HepG2 (cell line): ENCODE data around the gene ST6GALNAC3. TPM values are rescaled to one million over a fixed set of nuclear protein-coding genes. Genes with fewer than 3 reads are reported as not detected.

Source experiments
- ATAC-seq: fragments of 200-7000 bp; cut with Tn5 transposase; 3 replicates; pipeline ENCODE4 v1.9.1; 2020; ENCODE audit warnings: mild to moderate bottlenecking, moderate library complexity
- BruUV-seq: library from RNA; stranded (reverse); fragments of 400-500 nt; replicated peaks from 2 replicates; lab custom pipeline; 2021; lab: Mats Ljungman, UMichigan
- CTCF ChIA-PET: fragments of 300-600 bp; formaldehyde crosslinking; extraction: SDS; loops from one replicate; lab custom pipeline; 2021; ENCODE audit warnings: low total read pairs, inconsistent platforms, low intra/inter-chr PET ratio; lab: Yijun Ruan, JAX
- POLR2A ChIA-PET: fragments of 350-600 bp; sonication (Branson Sonifier 250); formaldehyde crosslinking; loops from one replicate; lab custom pipeline; 2020; ENCODE audit warnings: antibody characterized with exemption, inconsistent platforms; lab: Yijun Ruan, JAX
- DNase-seq: peaks from one replicate; pipeline ENCODE4 v3.0.0-alpha.2; 2015; ENCODE audit warnings: low spot score
- FAIRE-seq: peaks from 3 replicates; lab custom pipeline; 2011; peaks lifted over from hg19 to GRCh38; lab: Jason Lieb, UNC
- H2AFZ ChIP-seq: one replicate; pipeline ENCODE4 v1.6.1; 2011; ENCODE audit warnings: low read length, inconsistent platforms
- H3K27ac ChIP-seq: fragments of 300-600 bp; 3 replicates; pipeline ENCODE4 v1.8.0; 2011; ENCODE audit warnings: mixed run types, mild to moderate bottlenecking, mixed read lengths, low read length, inconsistent platforms; ENCODE audit not compliant: insufficient read depth; ENCODE audit errors: extremely low read length
- H3K27me3 ChIP-seq, 2 experiments: fragments of 200-600 bp in 1 of 2; 2 replicates in 1 of 2; 3 replicates in 1 of 2; pipeline versions ENCODE4 v1.6.0 to v1.8.0; 2011; ENCODE audit warnings: low read length in 2 of 2, mild to moderate bottlenecking in 2 of 2, moderate library complexity in 2 of 2, inconsistent platforms in 1 of 2; ENCODE audit not compliant: insufficient read depth in 2 of 2, control insufficient read depth in 1 of 2
- H3K36me3 ChIP-seq, 2 experiments: fragments of 200-600 bp in 1 of 2; replicated peaks in 1 of 2; 2 replicates in 1 of 2; 3 replicates in 1 of 2; pipeline versions ENCODE4 v1.5.1 to v1.8.0; 2011; ENCODE audit warnings: low read length in 2 of 2, inconsistent platforms in 1 of 2; ENCODE audit not compliant: insufficient read depth in 2 of 2, control insufficient read depth in 1 of 2
- H3K4me1 ChIP-seq: 2 replicates; pipeline ENCODE4 v1.5.1; 2012; ENCODE audit warnings: low read length, inconsistent platforms; ENCODE audit not compliant: insufficient read depth
- H3K4me2 ChIP-seq: 2 replicates; pipeline ENCODE4 v1.6.0; 2011; ENCODE audit warnings: low read depth, low read length, inconsistent platforms
- H3K4me3 ChIP-seq, 3 experiments: fragments of 200-600 bp in 1 of 3; sonication (generic), shearing (Covaris generic) in 1 of 3; replicated peaks in 1 of 3; 2 replicates each; pipeline ENCODE4 v1.5.1; 2011 to 2016; ENCODE audit warnings: low read length in 3 of 3, inconsistent platforms in 2 of 3, low read depth in 2 of 3, mild to moderate bottlenecking in 2 of 3, control low read depth in 1 of 3, mixed read lengths in 1 of 3; ENCODE audit not compliant: insufficient read depth in 1 of 3
- H3K79me2 ChIP-seq: one replicate; pipeline ENCODE4 v1.6.1; 2011; ENCODE audit warnings: low read length, inconsistent platforms; ENCODE audit not compliant: insufficient read depth
- H3K9ac ChIP-seq: 2 replicates; pipeline ENCODE4 v1.6.0; 2011; ENCODE audit warnings: mild to moderate bottlenecking, low read depth, low read length, inconsistent platforms; ENCODE audit not compliant: insufficient read depth
- H3K9me3 ChIP-seq: 2 replicates; pipeline ENCODE4 v1.5.1; 2012; ENCODE audit warnings: mild to moderate bottlenecking, low read length
- H4K20me1 ChIP-seq: 2 replicates; pipeline ENCODE4 v1.6.0; 2011; ENCODE audit warnings: inconsistent platforms, mild to moderate bottlenecking, low read length, moderate library complexity; ENCODE audit not compliant: insufficient read depth
- AKAP8 ChIP-seq: sonication (generic); formaldehyde crosslinking; IDR thresholded peaks from 2 replicates; pipeline ENCODE4 v1.5.1; 2020; ENCODE audit warnings: mild to moderate bottlenecking, missing genetic modification reagents
- GATA4 ChIP-seq: sonication (generic); IDR thresholded peaks from 2 replicates; pipeline ENCODE4 v1.6.1; 2016; ENCODE audit warnings: antibody characterized with exemption, low read depth, borderline replicate concordance
- MEF2D ChIP-seq: sonication (generic); formaldehyde crosslinking; IDR thresholded peaks from 2 replicates; pipeline ENCODE4 v1.5.1; 2020; ENCODE audit warnings: mild to moderate bottlenecking, missing genetic modification reagents
- POLR2AphosphoS5 ChIP-seq: IDR thresholded peaks from 2 replicates; pipeline ENCODE4 v1.6.1; 2012; ENCODE audit warnings: low read depth, low read length
- RAD21 ChIP-seq: fragments of 450-650 bp; formaldehyde crosslinking; IDR thresholded peaks from 2 replicates; pipeline ENCODE4 v1.5.0; 2020; ENCODE audit warnings: mild to moderate bottlenecking
- SNRNP70 ChIP-seq: fragments of 200-400 bp; formaldehyde crosslinking; IDR thresholded peaks from 2 replicates; pipeline ENCODE4 v1.6.1; 2017; ENCODE audit warnings: mild to moderate bottlenecking, low read depth, low read length, moderate library complexity
- ZC3H13 ChIP-seq: sonication (generic); formaldehyde crosslinking; IDR thresholded peaks from 2 replicates; pipeline ENCODE4 v1.8.1; 2023; ENCODE audit warnings: mild to moderate bottlenecking, missing genetic modification reagents, moderate library complexity
- ZMYM3 ChIP-seq: sonication (generic); formaldehyde crosslinking; IDR thresholded peaks from 2 replicates; pipeline ENCODE4 v1.5.1; 2020; ENCODE audit warnings: mild to moderate bottlenecking, missing genetic modification reagents
- ZNF292 ChIP-seq: sonication (generic); formaldehyde crosslinking; IDR thresholded peaks from 2 replicates; pipeline ENCODE4 v1.8.1; 2022; ENCODE audit warnings: mild to moderate bottlenecking, low read depth, missing genetic modification reagents, borderline replicate concordance
- ZNF431 ChIP-seq: sonication (generic); formaldehyde crosslinking; IDR thresholded peaks from 2 replicates; pipeline ENCODE4 v1.9.0; 2022; ENCODE audit warnings: missing genetic modification reagents, low read depth, mild to moderate bottlenecking, borderline replicate concordance
- ZNF703 ChIP-seq: sonication (generic); formaldehyde crosslinking; IDR thresholded peaks from 2 replicates; pipeline ENCODE4 v1.5.1; 2020; ENCODE audit warnings: missing genetic modification reagents, mild to moderate bottlenecking, moderate library complexity, borderline replicate concordance
- ZSCAN25 ChIP-seq: sonication (generic); formaldehyde crosslinking; IDR thresholded peaks from 2 replicates; pipeline ENCODE4 v1.8.0; 2022; ENCODE audit warnings: mild to moderate bottlenecking, missing genetic modification reagents
- WGBS: methylation state at CpG from one replicate; pipeline ENCODE4 v1.1.6; 2017; ENCODE audit warnings: low lambda C conversion rate; 5-methylcytosine and 5-hydroxymethylcytosine counted together
- in situ Hi-C: cut with HindIII; loops from 2 replicates; pipeline ENCODE4 v1.10.0; 2017; ENCODE audit warnings: low pct_unique_long_range_greater_than_20kb; ENCODE audit not compliant: extremely low pct_ligation_motif_present
- intact Hi-C: fragments of 100-400 bp; cut with micrococcal nuclease; formaldehyde crosslinking; loops from one replicate; pipeline ENCODE4 v1.10.0; 2022; ENCODE audit not compliant: unreplicated experiment
- polyA plus RNA-seq, 8 experiments: library from polyadenylated mRNA; depleted of rRNA in 3 of 8; stranded (reverse) in 7 of 8; unstranded in 1 of 8; fragments of >200 nt; fragmentation: Illumina TruSeq in 4 of 8; extraction: Trizol in 4 of 8; gene quantifications; 2 replicates each; pipeline versions ENCODE4 v1.2.1 to v1.2.3, GENCODE V29; 2011 to 2016; ENCODE audit warnings: low read depth in 4 of 8, missing spikeins in 1 of 8, mixed read lengths in 1 of 8; ENCODE audit not compliant: insufficient read depth in 1 of 8
- total RNA-seq, 5 experiments: library from RNA; depleted of rRNA; stranded (reverse); fragments of >200 nt; fragmentation: Illumina TruSeq; extraction: Trizol; gene quantifications; 2 replicates each; pipeline ENCODE4 v1.2.3, GENCODE V29; 2016; ENCODE audit warnings: low read depth in 1 of 5
- TF ChIP-seq, protein P1 (sequence below): sonication (generic); formaldehyde crosslinking; IDR thresholded peaks from 2 replicates; pipeline ENCODE4 v1.4.0; 2020; ENCODE audit warnings: mild to moderate bottlenecking, missing genetic modification reagents
- TF ChIP-seq, protein P2 (sequence below), 2 experiments: sonication (generic) in 1 of 2; formaldehyde crosslinking in 1 of 2; IDR thresholded peaks; 2 replicates each; pipeline versions ENCODE4 v1.4.0 to v1.6.1; 2016 to 2020; ENCODE audit warnings: borderline replicate concordance in 1 of 2, low read depth in 1 of 2, mild to moderate bottlenecking in 1 of 2, missing genetic modification reagents in 1 of 2
- TF ChIP-seq, protein P3 (sequence below): sonication (generic); formaldehyde crosslinking; IDR thresholded peaks from 2 replicates; pipeline ENCODE4 v1.8.1; 2023; ENCODE audit warnings: mild to moderate bottlenecking, missing genetic modification reagents

ST6GALNAC3 gene
- total and polyA plus RNA-seq, 2 of the 13 experiments (the other 11 are each of a cell fraction or from before 2014, with no cell fraction given): not detected

DNA sequence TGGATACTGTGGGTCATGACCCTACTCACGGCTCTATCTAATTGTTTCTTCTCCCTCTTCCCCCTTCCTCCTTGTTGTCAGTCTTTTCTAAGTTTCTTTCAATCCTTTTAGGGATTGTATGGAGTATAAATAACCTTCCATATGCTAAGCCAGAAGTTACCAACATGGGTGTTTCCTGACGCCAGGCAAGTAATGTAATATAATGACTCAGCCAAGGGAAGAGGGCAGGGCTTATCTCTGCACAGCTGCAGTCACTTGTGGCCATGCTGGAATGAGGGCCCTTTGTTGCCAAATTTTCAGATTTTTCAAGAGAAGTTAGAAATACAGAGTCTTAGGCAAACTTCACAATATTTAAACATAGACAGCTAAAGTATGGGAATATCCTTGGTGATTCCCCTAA is 194.6 kb downstream of the ST6GALNAC3 start (continued):
- TF ChIP-seq ZNF431 (CRISPR knock-in tag): no peak

DNA sequence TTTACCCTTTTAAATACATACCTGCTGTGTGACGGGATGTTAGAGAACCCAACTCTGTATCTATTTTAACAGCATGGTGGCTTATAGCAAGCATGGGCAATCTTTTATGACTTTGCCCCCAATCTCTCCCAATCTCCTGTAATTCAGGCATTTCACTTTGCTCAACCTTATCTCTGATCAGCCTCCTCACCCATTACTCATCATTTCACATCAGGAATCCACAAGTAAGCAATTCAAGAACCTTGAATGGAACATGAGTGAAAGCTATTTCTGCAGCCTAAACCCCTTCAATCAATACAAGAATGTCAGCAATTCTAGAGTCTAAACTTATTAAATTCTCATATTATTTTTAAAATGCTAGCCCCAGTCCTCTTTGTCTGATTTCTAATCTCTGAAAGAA is 199.8 kb downstream of the ST6GALNAC3 start:
- H3K79me2 ChIP-seq: no peaks in the 10 kb centered on the region
- CTCF ChIA-PET: no interaction called here
- in situ Hi-C loops: no loop called here
- TF ChIP-seq, protein P1, sequence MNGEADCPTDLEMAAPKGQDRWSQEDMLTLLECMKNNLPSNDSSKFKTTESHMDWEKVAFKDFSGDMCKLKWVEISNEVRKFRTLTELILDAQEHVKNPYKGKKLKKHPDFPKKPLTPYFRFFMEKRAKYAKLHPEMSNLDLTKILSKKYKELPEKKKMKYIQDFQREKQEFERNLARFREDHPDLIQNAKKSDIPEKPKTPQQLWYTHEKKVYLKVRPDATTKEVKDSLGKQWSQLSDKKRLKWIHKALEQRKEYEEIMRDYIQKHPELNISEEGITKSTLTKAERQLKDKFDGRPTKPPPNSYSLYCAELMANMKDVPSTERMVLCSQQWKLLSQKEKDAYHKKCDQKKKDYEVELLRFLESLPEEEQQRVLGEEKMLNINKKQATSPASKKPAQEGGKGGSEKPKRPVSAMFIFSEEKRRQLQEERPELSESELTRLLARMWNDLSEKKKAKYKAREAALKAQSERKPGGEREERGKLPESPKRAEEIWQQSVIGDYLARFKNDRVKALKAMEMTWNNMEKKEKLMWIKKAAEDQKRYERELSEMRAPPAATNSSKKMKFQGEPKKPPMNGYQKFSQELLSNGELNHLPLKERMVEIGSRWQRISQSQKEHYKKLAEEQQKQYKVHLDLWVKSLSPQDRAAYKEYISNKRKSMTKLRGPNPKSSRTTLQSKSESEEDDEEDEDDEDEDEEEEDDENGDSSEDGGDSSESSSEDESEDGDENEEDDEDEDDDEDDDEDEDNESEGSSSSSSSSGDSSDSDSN (CRISPR knock-in tag): no peak
- TF ChIP-seq RAD21 (CRISPR knock-in tag): no peak
- no peak for TF ChIP-seq ZSCAN25 (CRISPR knock-in tag)
- no peak for TF ChIP-seq POLR2AphosphoS5
- TF ChIP-seq, protein P2, sequence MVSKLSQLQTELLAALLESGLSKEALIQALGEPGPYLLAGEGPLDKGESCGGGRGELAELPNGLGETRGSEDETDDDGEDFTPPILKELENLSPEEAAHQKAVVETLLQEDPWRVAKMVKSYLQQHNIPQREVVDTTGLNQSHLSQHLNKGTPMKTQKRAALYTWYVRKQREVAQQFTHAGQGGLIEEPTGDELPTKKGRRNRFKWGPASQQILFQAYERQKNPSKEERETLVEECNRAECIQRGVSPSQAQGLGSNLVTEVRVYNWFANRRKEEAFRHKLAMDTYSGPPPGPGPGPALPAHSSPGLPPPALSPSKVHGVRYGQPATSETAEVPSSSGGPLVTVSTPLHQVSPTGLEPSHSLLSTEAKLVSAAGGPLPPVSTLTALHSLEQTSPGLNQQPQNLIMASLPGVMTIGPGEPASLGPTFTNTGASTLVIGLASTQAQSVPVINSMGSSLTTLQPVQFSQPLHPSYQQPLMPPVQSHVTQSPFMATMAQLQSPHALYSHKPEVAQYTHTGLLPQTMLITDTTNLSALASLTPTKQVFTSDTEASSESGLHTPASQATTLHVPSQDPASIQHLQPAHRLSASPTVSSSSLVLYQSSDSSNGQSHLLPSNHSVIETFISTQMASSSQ (IDR thresholded peaks at IDR 0.05; ENCODE audit: low read depth): no peak
- TF ChIP-seq, protein P2 (CRISPR knock-in tag; IDR thresholded peaks at IDR 0.05; ENCODE audit: borderline replicate concordance): no peak
- no peak for TF ChIP-seq ZMYM3 (CRISPR knock-in tag)
- no peak for TF ChIP-seq ZNF292 (CRISPR knock-in tag)
- no peak for TF ChIP-seq SNRNP70
- TF ChIP-seq MEF2D (CRISPR knock-in tag): no peak
- TF ChIP-seq ZC3H13: no peak
- no peak for TF ChIP-seq AKAP8 (CRISPR knock-in tag)
- no peak for TF ChIP-seq ZNF703
- TF ChIP-seq, protein P3, sequence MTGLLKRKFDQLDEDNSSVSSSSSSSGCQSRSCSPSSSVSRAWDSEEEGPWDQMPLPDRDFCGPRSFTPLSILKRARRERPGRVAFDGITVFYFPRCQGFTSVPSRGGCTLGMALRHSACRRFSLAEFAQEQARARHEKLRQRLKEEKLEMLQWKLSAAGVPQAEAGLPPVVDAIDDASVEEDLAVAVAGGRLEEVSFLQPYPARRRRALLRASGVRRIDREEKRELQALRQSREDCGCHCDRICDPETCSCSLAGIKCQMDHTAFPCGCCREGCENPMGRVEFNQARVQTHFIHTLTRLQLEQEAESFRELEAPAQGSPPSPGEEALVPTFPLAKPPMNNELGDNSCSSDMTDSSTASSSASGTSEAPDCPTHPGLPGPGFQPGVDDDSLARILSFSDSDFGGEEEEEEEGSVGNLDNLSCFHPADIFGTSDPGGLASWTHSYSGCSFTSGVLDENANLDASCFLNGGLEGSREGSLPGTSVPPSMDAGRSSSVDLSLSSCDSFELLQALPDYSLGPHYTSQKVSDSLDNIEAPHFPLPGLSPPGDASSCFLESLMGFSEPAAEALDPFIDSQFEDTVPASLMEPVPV: no peak
- TF ChIP-seq GATA4: no peak

More for the DNA sequence above, 199.8 kb downstream of the ST6GALNAC3 start:
- Histone ChIP-seq H3K9me3 (no peaks in the 10 kb centered on the region), H3K27me3 (no peaks in the 10 kb centered on the region), H3K27ac (no peak overlapping the region), H3K36me3 (no peaks in the 10 kb centered on the region), H4K20me1 (no peaks in the 10 kb centered on the region), H3K4me3 (no peak overlapping the region), H2AFZ (no peak overlapping the region), H3K9ac (no peak overlapping the region), H3K4me1 (no peaks in the 10 kb centered on the region), H3K4me2 (no peak overlapping the region)
- 6% methylated on average over 1 of the region's 1 CpG for WGBS
- POLR2A ChIA-PET: no interaction called here
- ATAC-seq: no peak
- intact Hi-C loops: no loop called here
- BruUV-seq: no TSS peak
- no peak for FAIRE-seq
- DNase-seq: no peak
